Measurements from ENCODE around the gene WDR72. TPM values are rescaled to one million over a fixed set of nuclear protein-coding genes. Genes with fewer than 3 reads are reported as not detected.
"Not testable (repeated sequence)": the region's sequence is repeated elsewhere in the genome, so short reads cannot be mapped to it uniquely, and the experiment has no call there.

WDR72 gene
- total RNA-seq, 1 experiment from 2014 or later, result not detected

DNA sequence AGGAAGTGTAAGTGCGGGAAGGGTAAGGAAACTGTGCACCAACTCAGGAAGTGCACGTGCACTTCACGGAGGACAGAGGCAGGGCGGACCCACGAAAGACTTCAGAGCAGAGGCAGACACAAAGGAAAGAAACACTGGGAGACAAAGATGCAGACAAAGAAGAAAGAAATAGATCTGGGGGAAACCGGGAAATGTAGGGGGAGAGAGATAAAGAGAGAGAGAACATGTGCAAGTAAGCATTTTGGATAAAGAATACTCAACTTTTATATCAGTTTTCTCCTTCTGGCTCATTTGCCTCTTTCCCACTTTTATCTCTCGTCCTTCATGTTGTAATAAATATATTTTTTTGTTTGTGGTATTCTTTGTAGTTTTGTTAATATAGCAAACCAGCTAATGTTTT, 204.2 kb downstream of the WDR72 start:
- no peak for TF ChIP-seq CTCF (IDR thresholded peaks at IDR 0.05; ENCODE audit: unreplicated experiment)
- no peak for DNase-seq (ENCODE audit: unreplicated experiment)
- Mint-ChIP-seq H3K27ac (ENCODE audit: low read depth, unreplicated experiment) (no peak overlapping the region), H3K36me3 (ENCODE audit: insufficient read depth, unreplicated experiment) (no peaks in the 10 kb centered on the region), H3K9me3 (ENCODE audit: unreplicated experiment) (peaks cover 6% of the 10 kb centered on the region), H3K4me1 (ENCODE audit: insufficient read depth, unreplicated experiment) (no peaks in the 10 kb centered on the region), H3K27me3 (ENCODE audit: insufficient read depth, unreplicated experiment) (peaks cover 15% of the 10 kb centered on the region), H3K4me3 (ENCODE audit: unreplicated experiment) (no peak overlapping the region)
- ChIA-PET CTCF (no interaction called here), POLR2A (no interaction called here)
- BruUV-seq (replicated peaks), result no TSS peak
- intact Hi-C loops (cut with micrococcal nuclease), result no loop called here

DNA sequence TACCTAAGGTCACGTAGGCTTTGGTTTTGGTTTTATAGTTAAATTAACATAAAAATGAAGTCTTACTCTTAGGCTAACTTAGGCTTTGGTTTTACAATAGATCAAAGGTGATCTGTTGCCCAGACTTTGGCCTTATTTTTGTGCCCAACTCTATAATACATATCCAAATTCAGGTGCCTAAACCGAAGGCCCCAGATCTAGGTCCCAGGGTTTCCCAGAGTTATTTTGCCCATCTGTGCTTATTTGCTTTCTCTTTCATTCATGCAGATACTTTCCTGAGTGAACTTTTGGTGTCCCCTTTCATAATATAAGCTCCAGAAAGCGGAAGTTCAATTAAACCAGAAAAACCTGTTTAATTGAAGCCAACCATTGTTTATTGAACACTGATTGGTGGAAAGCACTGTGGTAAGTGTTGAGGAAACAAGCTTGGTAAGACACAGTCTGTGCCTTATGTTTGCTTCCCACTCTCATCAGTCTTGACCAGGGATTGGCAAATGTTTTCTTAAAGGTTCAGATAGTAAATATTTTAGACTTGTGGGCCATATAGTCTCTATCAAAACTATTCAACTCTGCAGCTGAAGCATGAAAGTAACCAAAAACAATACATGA, 209.7 kb downstream of the WDR72 start:
- H3K9me3 Mint-ChIP-seq (ENCODE audit: unreplicated experiment), result peaks cover 15% of the 10 kb centered on the region
- CTCF ChIA-PET, result no interaction called here

DNA sequence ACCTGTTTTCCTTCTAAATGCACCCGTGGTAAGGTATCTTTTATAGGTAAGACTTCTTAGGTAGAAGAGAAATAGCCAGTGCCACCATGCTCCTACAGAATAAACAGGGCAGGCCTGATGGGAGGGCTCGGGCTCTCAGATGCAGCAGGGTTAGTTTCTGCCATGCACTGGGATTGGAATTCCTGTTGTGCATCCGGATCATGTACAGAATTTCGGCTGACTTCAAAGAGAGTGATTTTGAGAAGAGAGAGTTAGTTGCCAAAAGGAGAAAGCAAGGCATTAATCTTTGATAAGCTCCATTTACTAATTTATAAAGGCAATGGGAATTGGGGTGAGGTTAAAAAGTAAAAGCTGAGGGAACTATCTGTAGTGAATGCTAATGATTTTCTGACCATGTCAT, 211.2 kb downstream of the WDR72 start:
- BruUV-seq (replicated peaks), result no TSS peak
- peaks cover 10% of the 10 kb centered on the region for H3K27me3 Mint-ChIP-seq (ENCODE audit: insufficient read depth, unreplicated experiment)
- H3K4me3 Mint-ChIP-seq (ENCODE audit: unreplicated experiment), result no peak overlapping the region
- no peaks in the 10 kb centered on the region for H3K36me3 Mint-ChIP-seq (ENCODE audit: insufficient read depth, unreplicated experiment)
- peaks cover 18% of the 10 kb centered on the region for H3K9me3 Mint-ChIP-seq (ENCODE audit: unreplicated experiment)
- intact Hi-C loops (cut with micrococcal nuclease), result no loop called here
- TF ChIP-seq CTCF (IDR thresholded peaks at IDR 0.05; ENCODE audit: unreplicated experiment), result no peak
- H3K4me1 Mint-ChIP-seq (ENCODE audit: insufficient read depth, unreplicated experiment), result no peaks in the 10 kb centered on the region
- no peak overlapping the region for H3K27ac Mint-ChIP-seq (ENCODE audit: low read depth, unreplicated experiment)
- CTCF ChIA-PET, result no interaction called here
- POLR2A ChIA-PET, result no interaction called here
- DNase-seq (ENCODE audit: unreplicated experiment), result no peak

More for the DNA sequence above, 209.7 kb downstream of the WDR72 start:
- Mint-ChIP-seq H3K4me3 (ENCODE audit: unreplicated experiment) (no peak overlapping the region), H3K27ac (ENCODE audit: low read depth, unreplicated experiment) (no peak overlapping the region), H3K4me1 (ENCODE audit: insufficient read depth, unreplicated experiment) (no peaks in the 10 kb centered on the region), H3K36me3 (ENCODE audit: insufficient read depth, unreplicated experiment) (no peaks in the 10 kb centered on the region), H3K27me3 (ENCODE audit: insufficient read depth, unreplicated experiment) (peaks cover 17% of the 10 kb centered on the region)
- no peak for DNase-seq (ENCODE audit: unreplicated experiment)
- no TSS peak for BruUV-seq (replicated peaks)
- POLR2A ChIA-PET, result interaction anchor here (0.5 kb wide), 1 partner anchor 415 kb away, joined by 3 read pairs; no protein-coding TSS in a partner anchor
- intact Hi-C loops (cut with micrococcal nuclease), result no loop called here
- no peak for TF ChIP-seq CTCF (IDR thresholded peaks at IDR 0.05; ENCODE audit: unreplicated experiment)

GRCh38 chr15:53540626-53541300, 218.7 kb downstream of the WDR72 start:
- H3K4me3 Mint-ChIP-seq (ENCODE audit: unreplicated experiment); H3K36me3 Mint-ChIP-seq (ENCODE audit: insufficient read depth, unreplicated experiment): not testable (repeated sequence)

More at GRCh38 chr15:53540626-53541300, 218.7 kb downstream of the WDR72 start:
- DNase-seq (ENCODE audit: unreplicated experiment); H3K9me3 Mint-ChIP-seq (ENCODE audit: unreplicated experiment); POLR2A ChIA-PET; H3K4me1 Mint-ChIP-seq (ENCODE audit: insufficient read depth, unreplicated experiment); CTCF ChIA-PET; H3K27ac Mint-ChIP-seq (ENCODE audit: low read depth, unreplicated experiment); intact Hi-C loops (cut with micrococcal nuclease); H3K27me3 Mint-ChIP-seq (ENCODE audit: insufficient read depth, unreplicated experiment); BruUV-seq (replicated peaks): not testable (repeated sequence)

Measured in MCF 10A (cell line).